Nephron (organoid): ENCODE data around the gene DYNC1LI2.

Source experiments
- H3K27ac Mint-ChIP-seq, 3 experiments: 2 replicates each; pipeline ENCODE4 v1.8.0; 2020; ENCODE audit warnings: mixed read lengths in 3 of 3, mild to moderate bottlenecking in 2 of 3, moderate library complexity in 1 of 3
- H3K27me3 Mint-ChIP-seq: 2 replicates; pipeline ENCODE4 v1.8.0; 2021; ENCODE audit warnings: low read depth, mild to moderate bottlenecking, moderate library complexity, mixed read lengths
- H3K36me3 Mint-ChIP-seq: 2 replicates; pipeline ENCODE4 v1.8.0; 2020; ENCODE audit warnings: low read depth, mixed read lengths
- H3K4me1 Mint-ChIP-seq: 2 replicates; pipeline ENCODE4 v1.8.0; 2020; ENCODE audit warnings: mixed read lengths
- H3K4me3 Mint-ChIP-seq, 3 experiments: 2 replicates each; pipeline ENCODE4 v1.8.0; 2020; ENCODE audit warnings: mild to moderate bottlenecking in 3 of 3, mixed read lengths in 3 of 3, moderate library complexity in 2 of 3
- H3K9me3 Mint-ChIP-seq: 2 replicates; pipeline ENCODE4 v1.8.0; 2020; ENCODE audit warnings: mixed read lengths
- TF ChIP-seq, protein P1 (sequence below), 3 experiments: fragments of 200-600 bp; sonication (generic); IDR thresholded peaks; one replicate each; pipeline ENCODE4 v1.5.0; 2021; ENCODE audit warnings: antibody characterized with exemption in 3 of 3; ENCODE audit not compliant: unreplicated experiment in 3 of 3

The DYNC1LI2 gene

DNA sequence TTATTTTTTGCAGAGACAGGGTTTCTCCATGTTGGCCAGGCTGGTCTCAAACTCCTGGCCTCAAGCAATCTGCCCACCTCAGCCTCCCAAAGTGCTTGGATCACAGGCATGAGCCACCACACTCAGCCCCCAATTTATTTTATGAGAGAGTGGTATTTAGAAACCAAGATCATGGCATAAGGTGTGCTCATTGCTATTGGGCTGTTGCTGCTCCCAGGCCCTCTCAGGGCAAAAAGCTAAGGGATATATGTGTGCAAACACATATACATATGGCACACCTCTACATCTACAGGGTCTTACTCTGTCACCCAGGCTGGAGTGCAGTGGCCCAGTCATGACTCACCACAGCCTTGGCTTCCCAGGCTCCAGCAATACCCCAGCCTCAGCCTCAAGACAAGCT, 39.8 kb downstream of the DYNC1LI2 start:
- Mint-ChIP-seq H3K9me3 (peaks cover 7% of the 10 kb centered on the region), H3K27ac (no peak overlapping the region), H3K27me3 (peaks cover 6% of the 10 kb centered on the region), H3K36me3 (peaks cover 4% of the 10 kb centered on the region), H3K4me1 (peaks cover 12% of the 10 kb centered on the region), H3K4me3 (no peak overlapping the region)
- TF ChIP-seq, protein P1, sequence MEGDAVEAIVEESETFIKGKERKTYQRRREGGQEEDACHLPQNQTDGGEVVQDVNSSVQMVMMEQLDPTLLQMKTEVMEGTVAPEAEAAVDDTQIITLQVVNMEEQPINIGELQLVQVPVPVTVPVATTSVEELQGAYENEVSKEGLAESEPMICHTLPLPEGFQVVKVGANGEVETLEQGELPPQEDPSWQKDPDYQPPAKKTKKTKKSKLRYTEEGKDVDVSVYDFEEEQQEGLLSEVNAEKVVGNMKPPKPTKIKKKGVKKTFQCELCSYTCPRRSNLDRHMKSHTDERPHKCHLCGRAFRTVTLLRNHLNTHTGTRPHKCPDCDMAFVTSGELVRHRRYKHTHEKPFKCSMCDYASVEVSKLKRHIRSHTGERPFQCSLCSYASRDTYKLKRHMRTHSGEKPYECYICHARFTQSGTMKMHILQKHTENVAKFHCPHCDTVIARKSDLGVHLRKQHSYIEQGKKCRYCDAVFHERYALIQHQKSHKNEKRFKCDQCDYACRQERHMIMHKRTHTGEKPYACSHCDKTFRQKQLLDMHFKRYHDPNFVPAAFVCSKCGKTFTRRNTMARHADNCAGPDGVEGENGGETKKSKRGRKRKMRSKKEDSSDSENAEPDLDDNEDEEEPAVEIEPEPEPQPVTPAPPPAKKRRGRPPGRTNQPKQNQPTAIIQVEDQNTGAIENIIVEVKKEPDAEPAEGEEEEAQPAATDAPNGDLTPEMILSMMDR (IDR thresholded peaks at IDR 0.05; ENCODE audit: unreplicated experiment in 3 of 3): no peak

DNA sequence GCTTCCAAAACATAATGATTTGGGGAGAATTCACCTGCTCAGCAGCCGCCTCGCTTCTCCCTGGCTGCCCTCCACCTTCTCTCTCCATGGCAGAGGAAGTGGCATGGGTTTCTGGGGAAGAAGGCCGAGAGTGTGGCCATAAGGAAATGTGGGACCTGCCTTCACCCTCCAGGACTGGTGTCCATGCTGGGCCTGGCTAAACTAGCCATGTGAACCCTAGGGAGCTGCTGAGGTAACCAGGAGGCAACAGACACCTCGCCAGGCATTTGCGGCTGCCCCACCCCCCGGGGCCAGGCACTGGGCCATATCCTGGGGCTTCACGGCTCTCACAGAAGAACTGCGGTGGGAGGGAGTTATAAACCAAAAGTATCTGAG, 44.9 kb downstream of the DYNC1LI2 start:
- Mint-ChIP-seq H3K4me3 (no peak overlapping the region), H3K9me3 (peaks cover 2% of the 10 kb centered on the region), H3K27me3 (peaks cover 3% of the 10 kb centered on the region), H3K27ac (no peak overlapping the region), H3K36me3 (no peaks in the 10 kb centered on the region), H3K4me1 (no peaks in the 10 kb centered on the region)
- TF ChIP-seq, protein P1 (IDR thresholded peaks at IDR 0.05; ENCODE audit: unreplicated experiment in 3 of 3): no peak

DNA sequence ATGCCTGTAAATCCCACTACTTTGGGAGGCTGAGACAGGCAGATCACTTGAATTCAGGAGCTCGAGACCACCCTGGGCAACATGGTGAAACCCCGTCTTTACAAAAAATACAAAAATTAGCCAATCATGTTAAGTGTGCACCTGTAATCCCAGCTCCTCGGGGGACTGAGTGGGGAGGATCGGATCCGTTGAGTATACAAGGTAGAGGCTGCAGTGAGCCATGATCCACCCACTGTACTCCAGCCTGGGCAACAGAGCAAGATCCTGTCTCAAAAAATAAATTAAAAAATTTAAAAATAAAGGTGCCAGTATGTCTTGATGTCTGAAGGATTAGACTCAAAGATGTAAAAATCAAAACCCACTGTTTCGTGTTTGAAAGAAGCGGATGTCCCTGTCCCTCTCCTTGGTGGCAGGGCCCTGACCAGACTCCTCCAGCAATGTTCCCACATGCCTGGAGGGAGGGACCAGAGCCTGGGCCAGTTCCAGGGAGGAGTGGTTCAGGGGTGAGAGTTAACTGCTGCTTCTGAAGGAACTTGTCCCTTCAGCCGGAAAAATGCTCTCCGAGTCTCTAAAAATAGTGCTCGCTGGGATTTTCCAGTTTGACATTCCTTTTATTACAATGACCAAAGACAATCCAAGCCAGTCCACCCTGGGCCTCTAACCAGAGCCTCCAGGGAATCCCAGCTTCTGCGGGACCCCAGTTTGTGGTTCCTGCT, 45.5 kb downstream of the DYNC1LI2 start:
- TF ChIP-seq, protein P1 (IDR thresholded peaks at IDR 0.05; ENCODE audit: unreplicated experiment in 3 of 3): no peak
- Mint-ChIP-seq H3K4me3 (no peak overlapping the region), H3K4me1 (no peaks in the 10 kb centered on the region), H3K27ac (no peak overlapping the region), H3K27me3 (peaks cover 3% of the 10 kb centered on the region), H3K9me3 (peaks cover 2% of the 10 kb centered on the region), H3K36me3 (no peaks in the 10 kb centered on the region)

DNA sequence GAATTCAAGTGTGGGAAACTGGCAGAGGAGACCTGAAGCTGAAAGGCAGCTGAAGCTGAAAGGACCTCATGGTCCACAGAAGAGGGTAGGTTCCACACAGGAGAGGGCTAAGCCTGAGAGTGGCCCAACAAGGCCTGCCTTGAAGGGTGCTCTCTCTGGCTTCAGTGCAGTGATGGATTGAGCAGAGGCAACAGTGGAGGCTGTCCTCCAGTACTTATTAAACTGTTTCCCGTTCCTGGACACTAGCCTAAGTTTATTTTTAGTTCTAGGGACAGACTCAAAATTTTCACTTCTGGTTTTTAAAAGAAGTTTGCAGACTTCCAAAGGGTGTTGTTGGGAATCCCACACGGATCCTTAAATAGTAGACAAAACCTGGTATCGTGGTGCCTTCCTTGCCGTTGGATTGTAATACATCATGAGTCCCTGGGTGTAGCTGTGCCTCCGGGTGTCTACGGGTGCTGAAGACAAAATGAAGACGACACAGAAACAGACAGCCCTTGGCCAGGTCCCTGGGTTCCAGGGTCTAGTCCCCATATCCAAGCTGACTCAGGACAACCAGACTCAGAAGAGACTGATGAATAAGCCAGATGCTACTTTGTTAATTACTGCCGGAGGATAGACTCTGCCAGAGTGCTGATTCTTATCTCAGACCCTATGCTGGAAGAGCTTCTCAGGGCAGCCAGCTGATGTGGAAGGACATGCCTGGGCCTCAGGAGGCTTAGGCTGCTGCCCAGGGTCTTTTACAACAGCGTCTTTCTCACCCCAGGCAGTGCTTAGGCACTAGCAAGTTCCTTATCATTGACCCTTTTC, 47.8 kb downstream of the DYNC1LI2 start:
- H3K27me3 Mint-ChIP-seq: peaks cover 3% of the 10 kb centered on the region
- H3K36me3 Mint-ChIP-seq: no peaks in the 10 kb centered on the region
- H3K4me3 Mint-ChIP-seq: no peak overlapping the region
- no peaks in the 10 kb centered on the region for H3K9me3 Mint-ChIP-seq
- no peak overlapping the region for H3K27ac Mint-ChIP-seq
- TF ChIP-seq, protein P1 (IDR thresholded peaks at IDR 0.05; ENCODE audit: unreplicated experiment in 3 of 3): no peak
- H3K4me1 Mint-ChIP-seq: no peaks in the 10 kb centered on the region

DNA sequence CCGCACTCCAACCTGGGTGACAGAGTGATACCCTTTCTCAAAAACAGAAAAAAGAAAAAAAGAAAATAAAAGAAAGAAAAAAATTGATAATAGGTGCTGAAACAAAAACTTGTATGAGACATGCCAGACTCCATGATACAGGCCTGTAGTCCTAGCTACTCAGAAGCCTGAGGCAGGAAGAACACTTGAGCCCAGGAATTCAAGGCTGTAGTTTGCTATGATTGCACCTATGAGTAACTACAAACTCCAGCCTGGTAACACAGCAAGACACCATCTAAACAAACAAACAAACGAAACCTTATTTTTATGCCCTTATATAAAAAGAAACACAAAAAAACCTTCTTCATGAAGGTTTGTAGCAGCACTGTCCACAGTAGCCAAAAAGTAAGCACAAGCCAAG, 49.9 kb downstream of the DYNC1LI2 start:
- Mint-ChIP-seq H3K27me3 (peaks cover 8% of the 10 kb centered on the region), H3K4me1 (no peaks in the 10 kb centered on the region), H3K9me3 (no peaks in the 10 kb centered on the region), H3K27ac (no peak overlapping the region), H3K36me3 (no peaks in the 10 kb centered on the region), H3K4me3 (no peak overlapping the region)
- TF ChIP-seq, protein P1 (IDR thresholded peaks at IDR 0.05; ENCODE audit: unreplicated experiment in 3 of 3): no peak
